Fibroblast of gingiva (primary cell): Measurements from ENCODE around the gene TENT5A.
"Not testable (repeated sequence)": the region's sequence is repeated elsewhere in the genome, so short reads cannot be mapped to it uniquely, and the experiment has no call there.

Experiments used
- DNase-seq: peaks from one replicate; pipeline ENCODE4 v3.0.0-alpha.2; 2011; ENCODE audit warnings: low read depth

Gene TENT5A

GRCh38 chr6:81752084-81752920 lies at the start of gene TENT5A:
Gene TENT5A, minus strand, starts transcription at chr6:81752681. Its CDS starts 540 bp downstream, at chr6:81752141.
- peak; percentile 95 for DNase-seq

DNA sequence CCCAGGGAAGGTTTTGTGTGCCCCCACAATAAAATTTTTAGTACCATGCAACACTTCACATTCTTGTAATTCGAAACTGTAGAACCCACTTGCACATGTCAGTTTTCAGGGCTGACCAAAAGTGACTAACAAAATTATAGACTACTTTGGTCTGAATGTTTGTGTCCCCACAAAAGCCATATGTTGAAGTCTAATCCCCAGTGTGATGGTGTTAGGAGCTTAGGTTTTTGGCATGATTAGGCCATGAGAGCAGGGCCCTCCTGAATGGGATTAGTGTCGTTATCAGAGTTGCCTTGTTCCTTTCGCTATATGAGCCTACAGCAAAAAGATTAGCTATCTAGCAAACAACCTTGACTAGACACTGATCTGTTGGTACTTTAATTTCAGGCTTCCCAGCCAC lies 49.0 kb upstream of the TENT5A start:
- no peak for DNase-seq

DNA sequence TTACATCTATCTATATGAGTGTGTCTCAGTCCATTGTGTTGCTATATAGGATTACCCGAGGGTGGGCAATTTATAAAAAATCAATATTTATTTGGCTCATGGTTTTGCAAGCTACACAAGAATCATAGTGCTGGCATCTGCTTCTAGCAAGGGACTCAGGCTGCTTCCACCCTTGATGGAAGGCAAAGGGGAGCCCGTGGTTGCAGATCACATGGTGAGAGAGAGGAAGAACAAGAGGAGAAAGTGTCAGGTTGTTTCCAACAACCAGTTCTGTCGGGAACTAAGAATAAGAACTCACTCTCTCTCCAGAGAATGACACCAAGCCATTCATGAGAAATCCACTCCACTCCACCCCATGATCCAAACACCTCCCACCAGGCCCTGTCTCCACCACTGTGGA lies 48.2 kb upstream of the TENT5A start:
- no peak for DNase-seq

DNA sequence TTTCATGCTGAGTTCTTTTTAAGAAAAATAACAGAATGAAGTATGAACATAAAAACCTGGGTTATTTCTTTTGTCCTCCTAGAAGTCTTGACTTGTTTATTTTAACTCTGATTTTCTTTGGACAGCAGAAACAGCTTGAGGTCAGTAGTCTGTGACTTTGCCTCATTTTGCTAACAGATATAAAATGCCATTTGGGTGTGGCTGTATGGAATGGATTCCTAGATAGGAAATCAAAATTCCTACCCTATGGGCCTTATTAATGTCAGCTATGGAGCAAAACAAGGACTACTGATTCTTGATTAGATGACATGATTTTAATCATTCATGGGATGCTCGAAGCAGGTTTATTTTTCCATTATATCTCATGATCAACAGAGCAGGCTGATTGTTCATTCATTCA lies 46.8 kb upstream of the TENT5A start:
- no peak for DNase-seq

DNA sequence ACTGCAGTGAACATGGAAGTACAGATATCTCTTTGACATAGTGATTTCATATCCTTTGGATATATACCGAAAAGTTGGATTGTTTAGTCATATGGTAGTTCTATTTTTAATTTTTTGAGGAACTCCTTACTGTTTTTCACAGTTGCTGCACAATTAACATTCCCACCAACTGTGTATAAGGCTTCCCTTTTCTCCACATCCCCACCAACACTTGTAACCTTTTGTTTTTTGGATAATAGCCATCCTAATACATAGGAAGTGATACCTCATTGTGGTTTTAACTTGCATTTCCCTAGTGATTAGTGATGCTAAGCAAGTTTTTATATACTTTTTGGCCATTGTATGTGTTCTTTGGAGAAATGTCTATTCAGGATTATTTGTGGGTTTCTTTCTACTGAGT lies 45.1 kb upstream of the TENT5A start:
- DNase-seq = no peak

GRCh38 chr6:81795890-81796289 lies 43.4 kb upstream of the TENT5A start:
- DNase-seq = no peak

DNA sequence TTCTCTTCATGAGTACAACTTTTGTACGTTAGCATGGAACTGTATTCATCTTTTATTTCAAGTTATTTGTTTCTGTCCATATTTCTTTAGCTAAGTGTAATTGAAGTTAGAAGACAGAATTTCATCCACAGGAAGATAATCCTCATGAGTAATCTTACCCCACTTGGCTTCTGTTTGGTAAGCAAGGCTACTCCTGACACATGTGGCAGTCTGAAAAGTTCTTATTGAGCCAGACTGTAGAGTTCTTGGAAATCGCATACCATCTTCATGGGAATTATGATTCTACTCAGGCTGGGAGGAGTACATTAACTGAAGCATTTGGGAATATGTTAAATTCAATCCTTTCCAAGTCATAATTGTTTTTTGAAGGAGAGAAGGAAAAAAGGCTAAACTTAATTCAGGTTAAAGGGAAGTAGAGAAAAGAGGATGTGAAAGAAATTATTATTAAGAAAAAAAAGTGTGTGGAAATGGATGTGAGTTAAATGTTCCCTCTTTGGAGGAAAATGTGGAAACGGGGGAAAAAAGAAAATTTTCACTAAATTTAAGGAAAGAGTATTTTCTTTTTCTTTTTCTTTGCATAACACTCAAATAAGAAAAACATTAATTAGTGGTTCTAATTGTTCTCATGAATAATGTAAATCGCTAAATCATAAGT lies 41.5 kb upstream of the TENT5A start:
- peak; percentile 68 for DNase-seq

DNA sequence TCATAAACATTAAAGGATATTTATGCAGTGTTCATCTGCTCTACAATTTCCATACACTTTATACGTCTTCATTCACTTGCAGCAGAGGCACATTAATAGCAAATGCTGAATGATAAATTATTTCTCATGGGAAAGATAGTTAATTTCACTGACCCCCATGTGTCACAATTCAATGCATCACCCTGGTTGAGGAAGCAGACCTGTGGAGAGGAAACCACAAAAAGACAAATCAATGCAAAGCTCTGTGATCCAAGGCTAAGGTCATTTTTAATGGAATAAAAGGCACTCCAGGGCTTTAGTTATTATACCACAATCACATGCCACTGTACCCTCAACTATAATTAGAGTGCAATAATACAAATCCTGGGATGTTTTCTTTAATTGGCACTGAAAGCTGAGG lies 40.3 kb upstream of the TENT5A start:
- no peak for DNase-seq

- no peak for DNase-seq
Observed at GRCh38 chr6:81791756-81792155, 39.3 kb upstream of the TENT5A start.

DNA sequence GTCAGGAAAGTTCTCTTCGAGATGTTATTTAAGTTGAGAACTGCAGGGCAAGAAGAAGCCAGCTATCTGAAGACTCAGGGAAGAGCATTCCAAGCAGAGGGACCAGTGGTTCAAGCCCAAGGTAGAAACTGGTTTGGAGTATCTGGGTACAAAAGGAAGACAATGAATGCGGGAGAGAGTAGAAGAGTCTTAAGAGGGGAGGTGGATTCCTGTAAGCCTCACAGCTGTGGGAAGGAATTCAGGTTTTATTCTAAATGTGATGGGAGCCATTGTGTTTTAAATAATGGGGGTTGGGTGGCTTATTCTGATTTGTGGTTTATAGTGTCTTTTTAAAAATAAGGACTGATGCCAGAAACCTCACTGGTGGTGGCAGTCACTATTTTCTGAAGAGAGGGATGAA lies 37.6 kb upstream of the TENT5A start:
- DNase-seq = no peak

GRCh38 chr6:81789291-81789690 lies 36.8 kb upstream of the TENT5A start:
- no peak for DNase-seq

DNA sequence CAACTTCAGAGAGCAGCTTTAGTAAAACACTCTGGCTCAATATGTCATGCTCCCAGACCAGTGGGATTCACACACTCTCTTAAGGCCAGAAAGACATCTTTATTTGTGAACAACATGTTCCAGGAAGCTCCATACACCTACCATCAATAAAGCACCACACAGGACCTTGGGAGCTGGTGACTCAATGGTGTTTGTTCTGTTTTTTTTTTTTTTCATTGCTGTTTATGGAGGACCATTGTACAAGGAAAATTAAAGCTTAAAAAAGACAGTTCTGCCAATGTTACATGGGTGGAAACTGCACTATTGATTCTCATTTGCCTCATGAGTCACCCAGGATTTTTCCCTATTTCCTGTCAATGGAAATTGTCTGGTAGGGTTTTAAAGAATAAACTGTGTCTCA lies 36.3 kb upstream of the TENT5A start:
- no peak for DNase-seq

GRCh38 chr6:81787313-81788068 lies 35.0 kb upstream of the TENT5A start:
- peak; percentile 36 for DNase-seq

- no peak for DNase-seq
Observed at GRCh38 chr6:81786150-81786549, 33.7 kb upstream of the TENT5A start.

GRCh38 chr6:81785377-81785776 lies 32.9 kb upstream of the TENT5A start:
- no peak for DNase-seq

- DNase-seq = no peak
Observed at GRCh38 chr6:81783893-81784292, 31.4 kb upstream of the TENT5A start.

GRCh38 chr6:81781624-81782023 lies 29.1 kb upstream of the TENT5A start:
- DNase-seq = no peak

GRCh38 chr6:81777586-81778268 lies 25.2 kb upstream of the TENT5A start:
- DNase-seq = no peak

- DNase-seq = not testable (repeated sequence)
Observed at GRCh38 chr6:81776219-81776618, 23.7 kb upstream of the TENT5A start.

GRCh38 chr6:81774542-81774941 lies 22.1 kb upstream of the TENT5A start:
- DNase-seq = peak; percentile 44

DNA sequence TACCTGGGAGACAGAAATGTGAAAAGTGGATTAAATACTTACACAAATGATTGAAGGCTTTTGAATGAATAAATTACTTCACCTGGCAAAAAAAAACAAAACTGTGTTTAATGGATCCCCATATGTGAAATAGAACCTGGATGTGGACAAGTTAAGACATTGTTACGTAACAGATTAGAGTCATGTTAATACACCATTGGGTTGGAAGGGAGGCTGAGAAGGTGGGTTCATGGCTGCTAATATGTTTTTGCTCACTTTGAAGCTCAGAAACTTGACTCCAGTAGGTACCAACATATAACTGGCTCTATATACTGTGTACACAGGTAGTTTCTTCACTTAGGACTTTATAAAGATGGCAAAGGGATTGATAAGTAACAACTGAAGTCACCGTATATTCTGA lies 21.4 kb upstream of the TENT5A start:
- DNase-seq = no peak

- no peak for DNase-seq
Observed at GRCh38 chr6:81772741-81773140, 20.3 kb upstream of the TENT5A start.
